HepG2 (cell line): ENCODE results near the gene TNP2. TPM values are rescaled to one million over a fixed set of nuclear protein-coding genes. Genes with fewer than 3 reads are reported as not detected.
A peak's percentile ranks its signal among the peaks of the same experiment; 100 is the strongest.

Experiments
- CBX1 ChIP-seq: IDR thresholded peaks from one replicate; pipeline ENCODE4 v1.6.1; 2016; ENCODE audit warnings: antibody characterized with exemption, low read depth
- CREM ChIP-seq, 2 experiments: sonication (generic) in 1 of 2; formaldehyde crosslinking in 1 of 2; IDR thresholded peaks; 2 replicates each; pipeline versions ENCODE4 v1.4.0 to v1.6.1; 2016 to 2020; ENCODE audit warnings: antibody characterized with exemption in 1 of 2, mild to moderate bottlenecking in 1 of 2, missing genetic modification reagents in 1 of 2
- HMGXB3 ChIP-seq: sonication (generic); formaldehyde crosslinking; IDR thresholded peaks from 2 replicates; pipeline ENCODE4 v1.4.0; 2020; ENCODE audit warnings: missing genetic modification reagents, borderline replicate concordance
- KDM5B ChIP-seq: sonication (generic); formaldehyde crosslinking; IDR thresholded peaks from 2 replicates; pipeline ENCODE4 v1.4.0; 2020; ENCODE audit warnings: missing genetic modification reagents, mild to moderate bottlenecking, borderline replicate concordance
- MAZ ChIP-seq, 2 experiments: sonication (generic) in 1 of 2; formaldehyde crosslinking in 1 of 2; IDR thresholded peaks; 2 replicates each; pipeline versions ENCODE4 v1.5.0 to v1.6.1; 2012 to 2020; ENCODE audit warnings: low read depth in 2 of 2, mild to moderate bottlenecking in 2 of 2, borderline replicate concordance in 1 of 2, improper control_type of control experiment in 1 of 2, low read length in 1 of 2, missing genetic modification reagents in 1 of 2, moderate library complexity in 1 of 2
- NBN ChIP-seq: fragments of 450-650 bp; conservative IDR thresholded peaks from 2 replicates; pipeline ENCODE4 v1.6.1; 2017
- RXRB ChIP-seq: IDR thresholded peaks from 2 replicates; pipeline ENCODE4 v1.6.1; 2016; ENCODE audit warnings: borderline replicate concordance, missing genetic modification reagents, missing compliant biosample characterization
- THYN1 ChIP-seq: sonication (generic); formaldehyde crosslinking; IDR thresholded peaks from 2 replicates; pipeline ENCODE4 v1.8.1; 2023; ENCODE audit warnings: low read depth, mild to moderate bottlenecking, moderate library complexity, missing genetic modification reagents, borderline replicate concordance
- ZFP36L2 ChIP-seq: sonication (generic); formaldehyde crosslinking; IDR thresholded peaks from 2 replicates; pipeline ENCODE4 v1.4.0; 2020; ENCODE audit warnings: missing genetic modification reagents
- ZKSCAN1 ChIP-seq: fragments of 150-350 bp; IDR thresholded peaks from 2 replicates; pipeline ENCODE4 v1.6.1; 2014; ENCODE audit warnings: low read length
- ZNF124 ChIP-seq: sonication (generic); formaldehyde crosslinking; IDR thresholded peaks from 2 replicates; pipeline ENCODE4 v1.4.0; 2020; ENCODE audit warnings: missing genetic modification reagents
- ZNF326 ChIP-seq: sonication (generic); formaldehyde crosslinking; IDR thresholded peaks from 2 replicates; pipeline ENCODE4 v1.4.0; 2020; ENCODE audit warnings: missing genetic modification reagents, borderline replicate concordance
- ZNF343 ChIP-seq: sonication (generic); formaldehyde crosslinking; IDR thresholded peaks from 2 replicates; pipeline ENCODE4 v1.4.0; 2020; ENCODE audit warnings: mild to moderate bottlenecking, missing genetic modification reagents
- ZNF430 ChIP-seq: sonication (generic); formaldehyde crosslinking; IDR thresholded peaks from 2 replicates; pipeline ENCODE4 v1.9.0; 2021; ENCODE audit warnings: mild to moderate bottlenecking, missing genetic modification reagents
- ZNF501 ChIP-seq: sonication (generic); formaldehyde crosslinking; IDR thresholded peaks from 2 replicates; pipeline ENCODE4 v1.5.1; 2020; ENCODE audit warnings: mild to moderate bottlenecking, moderate library complexity, missing genetic modification reagents
- ZNF552 ChIP-seq: sonication (generic); formaldehyde crosslinking; IDR thresholded peaks from 2 replicates; pipeline ENCODE4 v1.9.0; 2022; ENCODE audit warnings: missing genetic modification reagents, mild to moderate bottlenecking, borderline replicate concordance
- ZNF660 ChIP-seq: sonication (generic); formaldehyde crosslinking; IDR thresholded peaks from 2 replicates; pipeline ENCODE4 v1.5.1; 2020; ENCODE audit warnings: mild to moderate bottlenecking, low read depth, missing genetic modification reagents, borderline replicate concordance
- ZNF746 ChIP-seq: sonication (generic); formaldehyde crosslinking; IDR thresholded peaks from 2 replicates; pipeline ENCODE4 v1.8.0; 2022; ENCODE audit warnings: mild to moderate bottlenecking, missing genetic modification reagents
- ZNF83 ChIP-seq: sonication (generic); formaldehyde crosslinking; IDR thresholded peaks from 2 replicates; pipeline ENCODE4 v1.4.0; 2020; ENCODE audit warnings: missing genetic modification reagents, mild to moderate bottlenecking, borderline replicate concordance
- polyA plus RNA-seq, 8 experiments: library from polyadenylated mRNA; depleted of rRNA in 3 of 8; stranded (reverse) in 7 of 8; unstranded in 1 of 8; fragments of >200 nt; fragmentation: Illumina TruSeq in 4 of 8; extraction: Trizol in 4 of 8; gene quantifications; 2 replicates each; pipeline versions ENCODE4 v1.2.1 to v1.2.3, GENCODE V29; 2011 to 2016; ENCODE audit warnings: low read depth in 4 of 8, missing spikeins in 1 of 8, mixed read lengths in 1 of 8; ENCODE audit not compliant: insufficient read depth in 1 of 8
- total RNA-seq, 5 experiments: library from RNA; depleted of rRNA; stranded (reverse); fragments of >200 nt; fragmentation: Illumina TruSeq; extraction: Trizol; gene quantifications; 2 replicates each; pipeline ENCODE4 v1.2.3, GENCODE V29; 2016; ENCODE audit warnings: low read depth in 1 of 5
- TF ChIP-seq, protein P1 (sequence below): IDR thresholded peaks from 2 replicates; pipeline ENCODE4 v1.4.0; 2020; ENCODE audit warnings: mild to moderate bottlenecking, missing genetic modification reagents

TNP2 gene
- total and polyA plus RNA-seq, 2 of the 13 experiments (the other 11 are each of a cell fraction or from before 2014, with no cell fraction given): not detected

DNA sequence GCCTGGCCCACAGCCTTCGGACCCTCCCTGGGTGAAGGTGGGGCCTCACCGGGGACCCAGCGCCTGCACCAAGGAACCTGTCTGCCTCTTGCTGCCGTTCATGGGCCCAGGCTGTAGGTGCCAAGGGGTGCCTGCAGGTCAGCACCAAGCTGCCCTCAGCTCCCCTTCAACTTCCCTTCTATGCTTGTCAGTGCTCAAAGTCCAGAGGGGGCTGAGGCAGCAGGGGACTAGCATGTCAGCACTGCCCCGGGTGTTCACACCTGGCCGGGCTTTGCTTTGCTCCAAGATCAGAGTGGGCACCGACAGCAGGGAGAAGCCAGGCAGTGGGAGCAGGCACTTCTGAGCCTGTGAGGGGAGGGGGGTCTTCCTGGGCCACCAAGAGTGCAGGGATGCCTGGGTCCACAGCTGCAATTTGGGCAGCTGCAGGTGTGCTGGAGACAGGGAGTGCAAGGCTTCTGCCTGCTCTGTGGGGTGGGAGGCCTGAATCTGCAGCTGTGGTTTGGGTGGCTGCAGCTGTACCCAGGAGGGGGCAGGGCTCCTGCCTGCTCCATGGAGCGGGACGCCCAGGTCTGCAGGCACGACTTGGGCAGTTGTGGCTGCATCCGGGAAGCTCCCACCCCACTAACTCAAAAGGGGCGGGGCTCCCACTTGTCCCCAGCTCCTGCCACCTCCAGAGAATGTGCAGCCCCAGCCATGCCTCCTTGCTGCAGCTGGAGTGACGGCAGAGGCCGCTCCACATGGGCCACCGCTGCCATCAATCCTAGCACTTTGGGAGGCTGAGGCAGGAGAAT is 39.6 kb upstream of the TNP2 start (continued):
- TF ChIP-seq MAZ (IDR thresholded peaks at IDR 0.05; ENCODE audit: borderline replicate concordance, low read depth, low read length): no peak; the same call in 1 of the 2 replicates
- 0 out of 2 replicates have a peak, but pooled peaks have one; percentile 25 for TF ChIP-seq MAZ (CRISPR knock-in tag; IDR thresholded peaks at IDR 0.05; ENCODE audit: low read depth)
- peak; percentile 64; the same call in 1 of the 2 replicates for TF ChIP-seq ZNF430 (CRISPR knock-in tag)
- TF ChIP-seq ZNF326 (CRISPR knock-in tag): no peak
- TF ChIP-seq, protein P1, sequence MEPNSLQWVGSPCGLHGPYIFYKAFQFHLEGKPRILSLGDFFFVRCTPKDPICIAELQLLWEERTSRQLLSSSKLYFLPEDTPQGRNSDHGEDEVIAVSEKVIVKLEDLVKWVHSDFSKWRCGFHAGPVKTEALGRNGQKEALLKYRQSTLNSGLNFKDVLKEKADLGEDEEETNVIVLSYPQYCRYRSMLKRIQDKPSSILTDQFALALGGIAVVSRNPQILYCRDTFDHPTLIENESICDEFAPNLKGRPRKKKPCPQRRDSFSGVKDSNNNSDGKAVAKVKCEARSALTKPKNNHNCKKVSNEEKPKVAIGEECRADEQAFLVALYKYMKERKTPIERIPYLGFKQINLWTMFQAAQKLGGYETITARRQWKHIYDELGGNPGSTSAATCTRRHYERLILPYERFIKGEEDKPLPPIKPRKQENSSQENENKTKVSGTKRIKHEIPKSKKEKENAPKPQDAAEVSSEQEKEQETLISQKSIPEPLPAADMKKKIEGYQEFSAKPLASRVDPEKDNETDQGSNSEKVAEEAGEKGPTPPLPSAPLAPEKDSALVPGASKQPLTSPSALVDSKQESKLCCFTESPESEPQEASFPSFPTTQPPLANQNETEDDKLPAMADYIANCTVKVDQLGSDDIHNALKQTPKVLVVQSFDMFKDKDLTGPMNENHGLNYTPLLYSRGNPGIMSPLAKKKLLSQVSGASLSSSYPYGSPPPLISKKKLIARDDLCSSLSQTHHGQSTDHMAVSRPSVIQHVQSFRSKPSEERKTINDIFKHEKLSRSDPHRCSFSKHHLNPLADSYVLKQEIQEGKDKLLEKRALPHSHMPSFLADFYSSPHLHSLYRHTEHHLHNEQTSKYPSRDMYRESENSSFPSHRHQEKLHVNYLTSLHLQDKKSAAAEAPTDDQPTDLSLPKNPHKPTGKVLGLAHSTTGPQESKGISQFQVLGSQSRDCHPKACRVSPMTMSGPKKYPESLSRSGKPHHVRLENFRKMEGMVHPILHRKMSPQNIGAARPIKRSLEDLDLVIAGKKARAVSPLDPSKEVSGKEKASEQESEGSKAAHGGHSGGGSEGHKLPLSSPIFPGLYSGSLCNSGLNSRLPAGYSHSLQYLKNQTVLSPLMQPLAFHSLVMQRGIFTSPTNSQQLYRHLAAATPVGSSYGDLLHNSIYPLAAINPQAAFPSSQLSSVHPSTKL (CRISPR knock-in tag): peak; percentile 76
- no peak for TF ChIP-seq ZKSCAN1
- TF ChIP-seq ZNF746 (CRISPR knock-in tag): 0 out of 2 replicates have a peak, but pooled peaks have one; percentile 64
- peak; percentile 52; the same call in 1 of the 2 replicates for TF ChIP-seq CREM (IDR thresholded peaks at IDR 0.05)
- no peak for TF ChIP-seq CREM (CRISPR knock-in tag; IDR thresholded peaks at IDR 0.05)
- TF ChIP-seq RXRB (CRISPR knock-in tag): peak; percentile 62
- no peak for TF ChIP-seq NBN
- no peak; the same call in 1 of the 2 replicates for TF ChIP-seq HMGXB3
- peak; percentile 55; the same call in 1 of the 2 replicates for TF ChIP-seq KDM5B (CRISPR knock-in tag)
- peak; percentile 56; the same call in 1 of the 2 replicates for TF ChIP-seq ZNF83 (CRISPR knock-in tag)
- no peak for TF ChIP-seq ZNF660 (CRISPR knock-in tag)
- peak; percentile 91 for TF ChIP-seq CBX1
- TF ChIP-seq ZNF501: peak; percentile 38
- no peak; the same call in 1 of the 2 replicates for TF ChIP-seq ZNF343 (CRISPR knock-in tag)
- TF ChIP-seq ZNF124 (CRISPR knock-in tag): peak; percentile 72; the same call in 1 of the 2 replicates
- TF ChIP-seq THYN1: no peak
- no peak for TF ChIP-seq ZFP36L2 (CRISPR knock-in tag)
- peak; percentile 62; the same call in 1 of the 2 replicates for TF ChIP-seq ZNF552
